K562 (cell line): Measurements from ENCODE around the gene BOD1L1. TPM values are rescaled to one million over a fixed set of nuclear protein-coding genes. Genes with fewer than 3 reads are reported as not detected.

Experiments
- ARNT ChIP-seq, 2 experiments: fragments of 450-650 bp; IDR thresholded peaks; 2 replicates each; pipeline ENCODE4 v1.6.1; 2016; ENCODE audit warnings: mild to moderate bottlenecking in 1 of 2
- CBX1 ChIP-seq: sonication (generic); IDR thresholded peaks from 2 replicates; pipeline ENCODE4 v1.6.1; 2016; ENCODE audit warnings: antibody characterized with exemption, low read depth, mild to moderate bottlenecking
- DPF2 ChIP-seq: fragments of 450-650 bp; IDR thresholded peaks from 2 replicates; pipeline ENCODE4 v1.6.1; 2016
- E2F3 ChIP-seq: fragments of 250-450 bp; sonication (Bioruptor Pico); IDR thresholded peaks from 2 replicates; pipeline ENCODE4 v1.4.0; 2020; ENCODE audit warnings: mild to moderate bottlenecking
- HSF4 ChIP-seq: fragments of 250-450 bp; sonication (Bioruptor Pico); IDR thresholded peaks from 2 replicates; pipeline ENCODE4 v2.1.2; 2022; ENCODE audit warnings: mild to moderate bottlenecking, moderate library complexity, borderline replicate concordance
- JUN ChIP-seq, 2 experiments: sonication (generic) in 1 of 2; formaldehyde crosslinking in 1 of 2; IDR thresholded peaks; 2 replicates each; pipeline versions ENCODE4 v1.6.1 to v1.8.0; 2012 to 2022; ENCODE audit warnings: borderline replicate concordance in 2 of 2, mild to moderate bottlenecking in 2 of 2, improper control_type of control experiment in 1 of 2, low read depth in 1 of 2, low read length in 1 of 2, missing genetic modification reagents in 1 of 2
- SPI1 ChIP-seq: IDR thresholded peaks from 2 replicates; pipeline ENCODE4 v1.6.1; 2011; ENCODE audit warnings: low read depth, low read length, control low read depth, borderline replicate concordance
- ZFPM2 ChIP-seq: fragments of 250-450 bp; sonication (Bioruptor Pico); IDR thresholded peaks from 2 replicates; pipeline ENCODE4 v1.5.1; 2022; ENCODE audit warnings: mild to moderate bottlenecking
- ZNF197 ChIP-seq: fragments of 200-800 bp; sonication (Bioruptor generic); IDR thresholded peaks from 2 replicates; pipeline ENCODE4 v1.6.1; 2016; ENCODE audit warnings: low read depth, missing genetic modification characterization, missing compliant biosample characterization
- polyA plus RNA-seq, 8 experiments: library from polyadenylated mRNA; depleted of rRNA in 4 of 8; stranded (reverse) in 5 of 8; unstranded in 3 of 8; fragments of >200 nt; fragmentation: Nextera tagmentation in 2 of 8; fragmentation: Illumina TruSeq in 1 of 8; extraction: Ambion mirVana in 2 of 8; extraction: Trizol in 1 of 8; gene quantifications; 2 replicates each; pipeline versions ENCODE4 v1.2.1 to v1.2.3, GENCODE V29; 2011 to 2014; ENCODE audit warnings: inconsistent platforms in 1 of 8, missing spikeins in 1 of 8
- total RNA-seq, 7 experiments: library from RNA; depleted of rRNA in 6 of 7; stranded (reverse); fragments of >200 nt in 6 of 7; fragmentation: Illumina TruSeq in 2 of 7; extraction: Trizol in 2 of 7; gene quantifications; 2 replicates each; pipeline versions ENCODE4 v1.2.1 to v1.2.3, GENCODE V29; 2011 to 2021; ENCODE audit warnings: low replicate concordance in 1 of 7
- TF ChIP-seq, protein P1 (sequence below): sonication (generic); formaldehyde crosslinking; IDR thresholded peaks from 2 replicates; pipeline ENCODE4 v1.8.0; 2022; ENCODE audit warnings: missing genetic modification reagents, mild to moderate bottlenecking, borderline replicate concordance
- TF ChIP-seq, protein P2 (sequence below), 2 experiments: fragments of 450-650 bp in 1 of 2; IDR thresholded peaks; 2 replicates each; pipeline ENCODE4 v1.6.1; 2011 to 2017; ENCODE audit warnings: low read depth in 2 of 2, antibody characterized with exemption in 1 of 2, borderline replicate concordance in 1 of 2, low read length in 1 of 2, mild to moderate bottlenecking in 1 of 2, mixed read lengths in 1 of 2; ENCODE audit not compliant: control insufficient read depth in 1 of 2
- TF ChIP-seq, protein P3 (sequence below): sonication (generic); IDR thresholded peaks from 2 replicates; pipeline ENCODE4 v1.6.1; 2016
- TF ChIP-seq, protein P4 (sequence below): fragments of 250-450 bp; sonication (Bioruptor Pico); IDR thresholded peaks from 2 replicates; pipeline ENCODE4 v1.5.0; 2021
- TF ChIP-seq, protein P5 (sequence below), 2 experiments: fragments of 450-650 bp; IDR thresholded peaks; 2 replicates each; pipeline ENCODE4 v1.6.1; 2018; ENCODE audit warnings: mild to moderate bottlenecking in 2 of 2, low read depth in 1 of 2; ENCODE audit not compliant: partially characterized antibody in 2 of 2

The BOD1L1 gene
- total and polyA plus RNA-seq, 9 of the 15 experiments (the other 6 are each of a cell fraction or from before 2014, with no cell fraction given): 4.8 to 23.2 (median 17.7) TPM

DNA sequence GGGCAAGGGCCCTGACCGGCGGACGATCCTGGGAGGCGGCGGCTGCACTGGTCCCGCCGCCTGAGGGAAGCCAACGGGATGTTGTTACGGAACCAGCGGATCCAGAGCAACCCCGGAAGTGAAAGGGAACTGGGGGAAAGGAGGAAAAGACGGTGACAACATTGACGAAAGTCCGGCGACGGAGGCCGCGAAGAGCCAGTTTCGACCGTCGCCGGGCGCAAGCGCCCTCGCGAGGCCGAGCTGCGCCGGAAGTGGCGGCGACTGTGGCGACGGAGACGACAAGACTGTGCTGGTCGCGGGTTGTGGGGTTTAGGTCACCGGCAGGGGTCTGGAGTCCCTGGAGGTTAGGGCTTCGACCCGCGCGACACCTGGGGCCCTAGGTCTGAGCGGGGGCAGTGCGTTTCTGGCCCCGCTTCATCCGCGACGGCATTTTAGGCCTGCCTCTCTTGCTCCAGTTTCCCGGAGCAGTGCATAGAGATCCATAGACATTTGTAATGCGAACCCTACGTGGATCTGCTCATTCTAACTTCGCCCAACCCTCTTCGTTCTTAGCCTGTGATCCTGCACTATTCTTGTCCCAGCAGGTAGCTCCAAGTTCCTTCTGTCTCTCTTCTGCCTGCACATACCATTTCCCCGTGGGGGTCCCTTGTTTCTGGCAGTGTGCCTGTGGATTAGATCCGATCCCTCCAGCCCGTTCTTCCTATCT is at the start of gene BOD1L1 (continued):
- TF ChIP-seq, protein P1, sequence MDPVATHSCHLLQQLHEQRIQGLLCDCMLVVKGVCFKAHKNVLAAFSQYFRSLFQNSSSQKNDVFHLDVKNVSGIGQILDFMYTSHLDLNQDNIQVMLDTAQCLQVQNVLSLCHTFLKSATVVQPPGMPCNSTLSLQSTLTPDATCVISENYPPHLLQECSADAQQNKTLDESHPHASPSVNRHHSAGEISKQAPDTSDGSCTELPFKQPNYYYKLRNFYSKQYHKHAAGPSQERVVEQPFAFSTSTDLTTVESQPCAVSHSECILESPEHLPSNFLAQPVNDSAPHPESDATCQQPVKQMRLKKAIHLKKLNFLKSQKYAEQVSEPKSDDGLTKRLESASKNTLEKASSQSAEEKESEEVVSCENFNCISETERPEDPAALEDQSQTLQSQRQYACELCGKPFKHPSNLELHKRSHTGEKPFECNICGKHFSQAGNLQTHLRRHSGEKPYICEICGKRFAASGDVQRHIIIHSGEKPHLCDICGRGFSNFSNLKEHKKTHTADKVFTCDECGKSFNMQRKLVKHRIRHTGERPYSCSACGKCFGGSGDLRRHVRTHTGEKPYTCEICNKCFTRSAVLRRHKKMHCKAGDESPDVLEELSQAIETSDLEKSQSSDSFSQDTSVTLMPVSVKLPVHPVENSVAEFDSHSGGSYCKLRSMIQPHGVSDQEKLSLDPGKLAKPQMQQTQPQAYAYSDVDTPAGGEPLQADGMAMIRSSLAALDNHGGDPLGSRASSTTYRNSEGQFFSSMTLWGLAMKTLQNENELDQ (CRISPR knock-in tag): peak; percentile 85; the same call in 1 of the 2 replicates
- 0 out of 4 replicates have a peak, but pooled peaks of 1 of the 2 experiments have one; percentile 17 for TF ChIP-seq ARNT (IDR thresholded peaks at IDR 0.05)
- TF ChIP-seq HSF4 (CRISPR knock-in tag): no peak
- TF ChIP-seq ZFPM2 (CRISPR knock-in tag): no peak
- TF ChIP-seq, protein P2, sequence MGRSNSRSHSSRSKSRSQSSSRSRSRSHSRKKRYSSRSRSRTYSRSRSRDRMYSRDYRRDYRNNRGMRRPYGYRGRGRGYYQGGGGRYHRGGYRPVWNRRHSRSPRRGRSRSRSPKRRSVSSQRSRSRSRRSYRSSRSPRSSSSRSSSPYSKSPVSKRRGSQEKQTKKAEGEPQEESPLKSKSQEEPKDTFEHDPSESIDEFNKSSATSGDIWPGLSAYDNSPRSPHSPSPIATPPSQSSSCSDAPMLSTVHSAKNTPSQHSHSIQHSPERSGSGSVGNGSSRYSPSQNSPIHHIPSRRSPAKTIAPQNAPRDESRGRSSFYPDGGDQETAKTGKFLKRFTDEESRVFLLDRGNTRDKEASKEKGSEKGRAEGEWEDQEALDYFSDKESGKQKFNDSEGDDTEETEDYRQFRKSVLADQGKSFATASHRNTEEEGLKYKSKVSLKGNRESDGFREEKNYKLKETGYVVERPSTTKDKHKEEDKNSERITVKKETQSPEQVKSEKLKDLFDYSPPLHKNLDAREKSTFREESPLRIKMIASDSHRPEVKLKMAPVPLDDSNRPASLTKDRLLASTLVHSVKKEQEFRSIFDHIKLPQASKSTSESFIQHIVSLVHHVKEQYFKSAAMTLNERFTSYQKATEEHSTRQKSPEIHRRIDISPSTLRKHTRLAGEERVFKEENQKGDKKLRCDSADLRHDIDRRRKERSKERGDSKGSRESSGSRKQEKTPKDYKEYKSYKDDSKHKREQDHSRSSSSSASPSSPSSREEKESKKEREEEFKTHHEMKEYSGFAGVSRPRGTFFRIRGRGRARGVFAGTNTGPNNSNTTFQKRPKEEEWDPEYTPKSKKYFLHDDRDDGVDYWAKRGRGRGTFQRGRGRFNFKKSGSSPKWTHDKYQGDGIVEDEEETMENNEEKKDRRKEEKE (IDR thresholded peaks at IDR 0.05; ENCODE audit: borderline replicate concordance in 1 of 2, control insufficient read depth in 1 of 2, low read depth in 2 of 2, low read length in 1 of 2): peak in 1 of 2 experiments; percentile 74; a peak in 1 of 4 replicates
- TF ChIP-seq, protein P3, sequence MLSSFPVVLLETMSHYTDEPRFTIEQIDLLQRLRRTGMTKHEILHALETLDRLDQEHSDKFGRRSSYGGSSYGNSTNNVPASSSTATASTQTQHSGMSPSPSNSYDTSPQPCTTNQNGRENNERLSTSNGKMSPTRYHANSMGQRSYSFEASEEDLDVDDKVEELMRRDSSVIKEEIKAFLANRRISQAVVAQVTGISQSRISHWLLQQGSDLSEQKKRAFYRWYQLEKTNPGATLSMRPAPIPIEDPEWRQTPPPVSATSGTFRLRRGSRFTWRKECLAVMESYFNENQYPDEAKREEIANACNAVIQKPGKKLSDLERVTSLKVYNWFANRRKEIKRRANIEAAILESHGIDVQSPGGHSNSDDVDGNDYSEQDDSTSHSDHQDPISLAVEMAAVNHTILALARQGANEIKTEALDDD: no peak
- TF ChIP-seq SPI1: peak; percentile 66
- no peak for TF ChIP-seq ZNF197 (CRISPR knock-in tag)
- TF ChIP-seq E2F3: no peak
- TF ChIP-seq DPF2: 0 out of 2 replicates have a peak, but pooled peaks have one; percentile 29
- TF ChIP-seq CBX1: peak; percentile 77; the same call in 1 of the 2 replicates
- TF ChIP-seq, protein P4, sequence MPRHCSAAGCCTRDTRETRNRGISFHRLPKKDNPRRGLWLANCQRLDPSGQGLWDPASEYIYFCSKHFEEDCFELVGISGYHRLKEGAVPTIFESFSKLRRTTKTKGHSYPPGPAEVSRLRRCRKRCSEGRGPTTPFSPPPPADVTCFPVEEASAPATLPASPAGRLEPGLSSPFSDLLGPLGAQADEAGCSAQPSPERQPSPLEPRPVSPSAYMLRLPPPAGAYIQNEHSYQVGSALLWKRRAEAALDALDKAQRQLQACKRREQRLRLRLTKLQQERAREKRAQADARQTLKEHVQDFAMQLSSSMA: no peak
- TF ChIP-seq JUN (IDR thresholded peaks at IDR 0.05; ENCODE audit: borderline replicate concordance, low read depth, low read length): peak; percentile 60; the same call in 1 of the 2 replicates
- TF ChIP-seq JUN (CRISPR knock-in tag; IDR thresholded peaks at IDR 0.05; ENCODE audit: borderline replicate concordance): no peak
- TF ChIP-seq, protein P5, sequence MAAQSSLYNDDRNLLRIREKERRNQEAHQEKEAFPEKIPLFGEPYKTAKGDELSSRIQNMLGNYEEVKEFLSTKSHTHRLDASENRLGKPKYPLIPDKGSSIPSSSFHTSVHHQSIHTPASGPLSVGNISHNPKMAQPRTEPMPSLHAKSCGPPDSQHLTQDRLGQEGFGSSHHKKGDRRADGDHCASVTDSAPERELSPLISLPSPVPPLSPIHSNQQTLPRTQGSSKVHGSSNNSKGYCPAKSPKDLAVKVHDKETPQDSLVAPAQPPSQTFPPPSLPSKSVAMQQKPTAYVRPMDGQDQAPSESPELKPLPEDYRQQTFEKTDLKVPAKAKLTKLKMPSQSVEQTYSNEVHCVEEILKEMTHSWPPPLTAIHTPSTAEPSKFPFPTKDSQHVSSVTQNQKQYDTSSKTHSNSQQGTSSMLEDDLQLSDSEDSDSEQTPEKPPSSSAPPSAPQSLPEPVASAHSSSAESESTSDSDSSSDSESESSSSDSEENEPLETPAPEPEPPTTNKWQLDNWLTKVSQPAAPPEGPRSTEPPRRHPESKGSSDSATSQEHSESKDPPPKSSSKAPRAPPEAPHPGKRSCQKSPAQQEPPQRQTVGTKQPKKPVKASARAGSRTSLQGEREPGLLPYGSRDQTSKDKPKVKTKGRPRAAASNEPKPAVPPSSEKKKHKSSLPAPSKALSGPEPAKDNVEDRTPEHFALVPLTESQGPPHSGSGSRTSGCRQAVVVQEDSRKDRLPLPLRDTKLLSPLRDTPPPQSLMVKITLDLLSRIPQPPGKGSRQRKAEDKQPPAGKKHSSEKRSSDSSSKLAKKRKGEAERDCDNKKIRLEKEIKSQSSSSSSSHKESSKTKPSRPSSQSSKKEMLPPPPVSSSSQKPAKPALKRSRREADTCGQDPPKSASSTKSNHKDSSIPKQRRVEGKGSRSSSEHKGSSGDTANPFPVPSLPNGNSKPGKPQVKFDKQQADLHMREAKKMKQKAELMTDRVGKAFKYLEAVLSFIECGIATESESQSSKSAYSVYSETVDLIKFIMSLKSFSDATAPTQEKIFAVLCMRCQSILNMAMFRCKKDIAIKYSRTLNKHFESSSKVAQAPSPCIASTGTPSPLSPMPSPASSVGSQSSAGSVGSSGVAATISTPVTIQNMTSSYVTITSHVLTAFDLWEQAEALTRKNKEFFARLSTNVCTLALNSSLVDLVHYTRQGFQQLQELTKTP (IDR thresholded peaks at IDR 0.05; ENCODE audit: low read depth in 1 of 2, partially characterized antibody in 2 of 2): no peak
